AG08395 (cell line): ENCODE data around the gene KRTAP10-4.
"Not testable (repeated sequence)": the region's sequence is repeated elsewhere in the genome, so short reads cannot be mapped to it uniquely, and the experiment has no call there.

Source experiments
- DNase-seq: peaks from one replicate; pipeline ENCODE4 v3.0.0; 2012; ENCODE audit warnings: mixed read lengths, low spot score

Gene KRTAP10-4

GRCh38 chr21:44558329-44558675 is 15.2 kb upstream of the KRTAP10-4 start:
- DNase-seq = not testable (repeated sequence)

- no peak for DNase-seq
Observed at GRCh38 chr21:44558695-44559094, 14.8 kb upstream of the KRTAP10-4 start, which contains the start of gene KRTAP10-3. Gene KRTAP10-3 (minus strand): TSS chr21:44558795. CDS start chr21:44558715, 80 bp downstream.

GRCh38 chr21:44564099-44564498 is 9.4 kb upstream of the KRTAP10-4 start:
- no peak for DNase-seq

GRCh38 chr21:44564886-44565598 is 8.5 kb upstream of the KRTAP10-4 start:
- no peak for DNase-seq

DNA sequence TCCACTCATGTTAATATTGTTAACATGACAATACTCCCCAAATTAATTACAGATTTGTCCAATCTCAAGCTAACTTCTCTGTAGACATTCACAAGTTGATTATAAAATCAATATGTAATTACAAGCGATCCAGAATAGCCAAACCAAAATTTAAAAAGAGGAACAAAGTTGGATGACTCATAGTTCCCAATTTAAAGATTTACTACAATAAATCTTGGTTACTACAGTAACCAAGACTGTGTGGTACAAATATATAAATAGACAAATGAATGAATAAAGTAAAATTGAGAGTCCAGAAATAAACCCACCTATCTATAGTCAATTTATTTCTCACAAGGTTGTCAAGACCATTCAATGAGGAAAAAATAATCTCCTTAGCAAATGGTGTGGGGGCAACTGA is 7.1 kb upstream of the KRTAP10-4 start:
- no peak for DNase-seq

- DNase-seq = no peak
Observed at GRCh38 chr21:44567481-44568171, 5.9 kb upstream of the KRTAP10-4 start.

- no peak for DNase-seq
Observed at GRCh38 chr21:44568261-44568660, 5.3 kb upstream of the KRTAP10-4 start.

- no peak for DNase-seq
Observed at GRCh38 chr21:44568667-44569556, 4.6 kb upstream of the KRTAP10-4 start.

- no peak for DNase-seq
Observed at GRCh38 chr21:44569861-44570517, 3.5 kb upstream of the KRTAP10-4 start.

DNA sequence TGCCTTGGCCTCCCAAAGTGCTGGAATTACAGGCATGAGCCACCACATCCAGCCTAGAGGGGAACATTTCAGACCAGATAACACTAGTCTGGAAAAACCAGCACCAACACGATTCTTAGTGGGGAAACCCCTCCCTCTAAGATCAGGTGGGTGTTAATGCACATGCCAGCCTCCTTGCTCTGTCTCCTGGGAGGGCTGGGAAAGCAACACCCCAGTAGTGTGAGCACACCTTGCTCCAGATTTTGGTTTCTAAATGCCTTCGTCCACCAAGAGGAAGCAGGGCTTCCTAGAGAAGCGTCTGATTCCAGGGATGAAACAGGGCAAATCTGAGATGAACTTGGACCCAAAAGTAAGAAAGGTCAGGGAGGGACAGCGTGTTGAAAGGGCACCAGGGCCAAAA is 2.2 kb upstream of the KRTAP10-4 start:
- DNase-seq = no peak

DNA sequence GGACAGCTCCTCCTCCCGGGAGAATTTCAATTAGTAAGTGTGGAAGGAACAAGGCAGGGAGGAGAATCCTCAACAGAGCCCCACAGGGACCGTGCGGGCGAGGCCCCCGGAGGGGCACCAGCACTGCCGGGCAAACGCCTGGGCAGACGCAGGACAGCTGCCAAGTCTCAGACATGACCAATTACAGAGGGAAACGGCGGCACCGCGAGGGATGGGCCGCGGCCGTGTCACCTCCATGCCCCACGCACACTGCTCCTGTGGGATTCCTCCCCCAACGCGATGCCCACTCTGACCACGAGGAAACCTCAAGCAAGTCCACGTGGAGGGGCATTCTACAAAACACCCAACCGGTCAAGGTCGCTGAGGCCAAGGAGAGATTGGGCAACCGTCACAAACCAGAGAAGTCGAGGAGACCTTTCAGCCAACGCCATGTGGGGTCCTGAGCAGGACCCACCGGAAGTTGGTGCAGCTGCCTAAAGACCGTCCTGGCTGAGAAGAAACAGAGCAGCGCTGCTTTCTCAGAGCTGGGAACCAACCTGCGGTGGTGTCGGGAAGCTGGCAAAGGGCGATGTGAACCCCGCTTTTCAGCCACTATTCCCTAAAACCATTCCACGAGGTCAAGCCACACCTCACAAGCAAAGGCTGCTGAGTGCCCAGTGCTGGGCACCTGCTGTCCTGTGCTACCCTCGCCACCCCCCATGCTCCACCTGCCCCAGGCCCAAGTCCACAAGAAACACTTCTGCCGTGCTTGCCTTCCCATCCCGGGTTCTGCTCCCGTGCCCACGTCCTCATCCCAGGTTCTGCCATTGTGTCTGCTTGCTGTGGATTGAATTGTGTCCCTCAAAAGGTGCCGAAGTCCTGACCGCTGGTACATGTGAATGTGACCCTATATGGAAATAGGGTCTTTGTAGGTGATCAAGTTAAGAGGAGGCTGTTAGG is 1.4 kb upstream of the KRTAP10-4 start:
- no peak for DNase-seq

DNA sequence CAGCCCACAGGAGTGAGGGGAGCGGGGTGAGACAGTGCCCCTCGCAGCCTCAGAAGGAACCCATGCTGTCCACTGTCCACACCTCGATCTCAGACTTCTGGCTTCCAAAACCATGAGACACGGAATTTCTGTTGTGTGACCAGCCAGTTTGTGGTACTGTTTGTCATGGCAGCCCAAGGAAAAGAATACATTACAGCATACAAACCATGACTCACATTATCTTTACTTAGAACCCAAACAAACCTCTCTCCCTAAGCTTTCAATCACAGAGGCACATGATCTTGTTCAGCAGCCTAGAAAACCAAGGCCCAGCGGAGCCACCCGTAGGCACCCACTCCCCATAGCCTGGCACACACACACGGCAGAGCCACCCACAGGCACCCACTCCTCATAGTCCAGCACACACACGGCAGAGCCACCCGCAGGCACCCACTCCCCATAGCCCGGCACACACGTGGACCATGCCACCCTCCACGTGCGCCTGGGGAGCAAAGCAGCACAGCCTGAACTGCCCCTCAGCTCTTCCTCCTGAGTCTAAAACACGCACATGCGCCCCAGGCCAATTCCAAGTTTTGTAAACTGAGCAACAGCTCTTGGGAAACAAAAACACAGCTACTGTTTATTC is 458 bp upstream of the KRTAP10-4 start:
- no peak for DNase-seq

DNA sequence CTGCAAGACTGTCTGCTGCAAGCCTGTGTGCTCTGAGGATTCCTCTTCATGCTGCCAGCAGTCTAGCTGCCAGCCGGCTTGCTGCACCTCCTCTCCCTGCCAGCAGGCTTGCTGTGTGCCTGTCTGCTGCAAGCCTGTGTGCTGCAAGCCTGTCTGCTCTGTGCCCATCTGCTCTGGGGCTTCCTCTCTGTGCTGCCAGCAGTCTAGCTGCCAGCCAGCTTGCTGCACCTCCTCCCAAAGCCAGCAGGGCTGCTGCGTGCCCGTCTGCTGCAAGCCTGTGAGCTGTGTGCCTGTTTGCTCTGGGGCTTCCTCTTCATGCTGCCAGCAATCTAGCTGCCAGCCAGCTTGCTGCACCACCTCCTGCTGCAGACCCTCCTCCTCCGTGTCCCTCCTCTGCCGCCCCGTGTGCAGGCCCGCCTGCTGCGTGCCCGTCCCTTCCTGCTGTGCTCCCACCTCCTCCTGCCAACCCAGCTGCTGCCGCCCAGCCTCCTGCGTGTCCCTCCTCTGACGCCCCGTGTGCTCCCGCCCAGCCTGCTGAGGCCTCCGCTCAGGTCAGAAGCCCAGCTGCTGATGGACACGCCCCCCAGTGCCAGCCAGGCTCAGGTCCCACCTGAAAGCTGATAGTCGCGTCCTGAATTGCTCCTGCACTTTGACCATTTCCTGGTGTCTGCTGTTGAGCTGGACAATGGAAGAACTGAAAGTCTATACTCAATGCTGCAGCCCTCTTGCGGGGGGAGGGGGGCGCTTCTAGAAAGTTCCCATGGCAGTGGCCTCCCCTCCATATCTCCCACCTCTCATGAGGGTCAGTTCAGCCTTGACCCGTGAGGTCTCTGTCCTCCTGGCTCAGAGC is 1.2 kb downstream of the KRTAP10-4 start:
- no peak for DNase-seq

DNA sequence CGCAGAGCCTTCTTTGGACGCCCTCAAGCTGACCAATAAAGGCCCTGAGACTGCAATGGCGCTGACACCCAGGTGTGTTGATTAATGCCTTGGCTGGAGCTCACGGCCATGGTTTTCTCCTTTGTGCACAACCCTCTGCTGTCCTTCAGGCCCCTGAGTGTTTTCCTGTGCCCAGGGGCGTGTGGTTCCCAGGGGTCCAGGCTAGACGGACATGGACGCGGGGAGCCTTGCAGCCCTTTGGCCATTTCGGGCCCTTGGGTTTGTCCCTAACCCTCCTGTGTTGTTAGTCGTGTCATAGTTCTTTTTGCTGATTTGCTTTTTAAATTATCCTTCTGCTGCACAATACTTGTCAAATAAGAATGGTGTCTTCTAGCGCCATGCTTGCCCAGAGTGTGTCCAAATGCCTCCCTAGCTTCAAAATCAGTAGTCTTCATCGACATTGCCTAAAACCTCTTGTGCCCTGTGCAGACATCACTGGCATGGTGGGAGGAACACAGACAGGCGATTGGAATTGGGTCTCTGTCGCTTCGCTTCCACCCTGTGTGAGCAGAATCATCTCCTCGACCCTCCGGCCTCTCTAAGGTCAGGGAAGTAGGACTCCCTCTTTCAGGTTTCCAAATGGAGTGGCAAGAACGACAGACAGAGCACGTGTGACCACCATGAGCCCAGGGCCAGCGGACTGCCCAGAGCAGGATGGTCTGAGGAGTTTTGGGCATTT is 1.9 kb downstream of the KRTAP10-4 start:
- DNase-seq = no peak

GRCh38 chr21:44576025-44576420 is 2.5 kb downstream of the KRTAP10-4 start:
- no peak for DNase-seq

GRCh38 chr21:44578371-44579055 is 5.0 kb downstream of the KRTAP10-4 start:
- no peak for DNase-seq

- DNase-seq = no peak
Observed at GRCh38 chr21:44579056-44579832, 5.7 kb downstream of the KRTAP10-4 start.

- no peak for DNase-seq
Observed at GRCh38 chr21:44579833-44580144, 6.3 kb downstream of the KRTAP10-4 start.
